GM23338 (cell line): ENCODE data around the gene ANKRD53. TPM values are rescaled to one million over a fixed set of nuclear protein-coding genes. Genes with fewer than 3 reads are reported as not detected.

Experiments used
- ATAC-seq: fragments of 200-7000 bp; cut with Tn5 transposase; 3 replicates; pipeline ENCODE4 v1.9.1; 2020
- DNase-seq: peaks from one replicate; pipeline ENCODE4 v3.0.0-alpha.2; 2015; ENCODE audit warnings: low spot score
- H2AFZ ChIP-seq: fragments of 200-600 bp; sonication (generic); 2 replicates; pipeline ENCODE4 v1.8.0; 2016; ENCODE audit warnings: antibody characterized with exemption, mild to moderate bottlenecking, moderate library complexity
- H3F3A ChIP-seq: fragments of 200-600 bp; sonication (generic); replicated peaks from 2 replicates; pipeline ENCODE4 v1.8.0; 2017; ENCODE audit warnings: antibody characterized with exemption, mixed run types, low read depth
- H3K27ac ChIP-seq: fragments of 200-600 bp; sonication (generic); 2 replicates; pipeline ENCODE4 v1.6.1; 2016; ENCODE audit warnings: low read depth
- H3K27me3 ChIP-seq: fragments of 200-600 bp; sonication (generic); 2 replicates; pipeline ENCODE4 v1.8.0; 2016; ENCODE audit warnings: mild to moderate bottlenecking, mixed run types, moderate library complexity; ENCODE audit not compliant: insufficient read depth
- H3K36me3 ChIP-seq: fragments of 200-600 bp; sonication (generic); 2 replicates; pipeline ENCODE4 v1.8.0; 2016; ENCODE audit warnings: mild to moderate bottlenecking; ENCODE audit not compliant: insufficient read depth
- H3K4me1 ChIP-seq: fragments of 200-600 bp; sonication (generic); 2 replicates; pipeline ENCODE4 v1.8.0; 2016; ENCODE audit warnings: mild to moderate bottlenecking, moderate library complexity; ENCODE audit not compliant: insufficient read depth
- H3K4me2 ChIP-seq: fragments of 200-600 bp; sonication (generic); 2 replicates; pipeline ENCODE4 v1.7.1; 2017; ENCODE audit warnings: mixed run types
- H3K4me3 ChIP-seq: fragments of 200-600 bp; sonication (generic); 2 replicates; pipeline ENCODE4 v1.6.1; 2016; ENCODE audit warnings: mixed run types
- H3K79me2 ChIP-seq: fragments of 200-600 bp; sonication (generic); replicated peaks from 2 replicates; pipeline ENCODE4 v1.8.0; 2017; ENCODE audit warnings: mild to moderate bottlenecking; ENCODE audit not compliant: insufficient read depth
- H3K9me2 ChIP-seq: fragments of 200-600 bp; sonication (generic); 2 replicates; pipeline ENCODE4 v1.8.0; 2017; ENCODE audit not compliant: insufficient read depth
- H4K20me1 ChIP-seq: fragments of 200-600 bp; sonication (generic); replicated peaks from 2 replicates; pipeline ENCODE4 v1.8.0; 2017; ENCODE audit warnings: mild to moderate bottlenecking; ENCODE audit not compliant: insufficient read depth
- H3K27ac Mint-ChIP-seq: 2 replicates; pipeline ENCODE4 v1.8.0; 2020; ENCODE audit warnings: inconsistent platforms, mild to moderate bottlenecking, moderate library complexity, mixed read lengths
- H3K27me3 Mint-ChIP-seq: 3 replicates; pipeline ENCODE4 v1.8.0; 2022; ENCODE audit warnings: low read depth, mild to moderate bottlenecking, moderate library complexity, mixed read lengths, inconsistent platforms; ENCODE audit not compliant: insufficient read depth, poor library complexity
- H3K36me3 Mint-ChIP-seq: 3 replicates; pipeline ENCODE4 v1.8.0; 2021; ENCODE audit warnings: low read depth, mild to moderate bottlenecking, inconsistent platforms, moderate library complexity, mixed read lengths
- H3K4me1 Mint-ChIP-seq: 3 replicates; pipeline ENCODE4 v1.8.0; 2020; ENCODE audit warnings: mild to moderate bottlenecking, inconsistent platforms, mixed read lengths
- H3K4me3 Mint-ChIP-seq: 3 replicates; pipeline ENCODE4 v1.8.0; 2021; ENCODE audit warnings: moderate library complexity, mild to moderate bottlenecking, inconsistent platforms, mixed read lengths
- H3K9me3 Mint-ChIP-seq: 3 replicates; pipeline ENCODE4 v1.8.0; 2020; ENCODE audit warnings: moderate library complexity, mild to moderate bottlenecking, inconsistent platforms, mixed read lengths
- CREB1 ChIP-seq: fragments of 250-450 bp; sonication (Bioruptor Pico); IDR thresholded peaks from 2 replicates; pipeline ENCODE4 v1.5.0; 2020; ENCODE audit warnings: low read depth, mild to moderate bottlenecking, moderate library complexity
- CTCF ChIP-seq, 2 experiments: fragments of 200-600 bp in 1 of 2; sonication (generic) in 1 of 2; conservative IDR thresholded peaks; 2 replicates each; pipeline versions ENCODE4 v1.5.1 to v1.6.1; 2016 to 2017; ENCODE audit warnings: antibody characterized with exemption in 2 of 2, low read depth in 2 of 2, mild to moderate bottlenecking in 2 of 2, moderate library complexity in 1 of 2
- ETS1 ChIP-seq: IDR thresholded peaks from 2 replicates; pipeline ENCODE4 v1.6.1; 2016; ENCODE audit warnings: antibody characterized with exemption
- EZH2 ChIP-seq: fragments of 200-600 bp; sonication (generic); IDR thresholded peaks from one replicate; pipeline ENCODE4 v1.8.0; 2017; ENCODE audit warnings: antibody characterized with exemption, mild to moderate bottlenecking, low read depth; ENCODE audit not compliant: unreplicated experiment
- EZH2phosphoT487 ChIP-seq: fragments of 200-600 bp; sonication (generic); IDR thresholded peaks from one replicate; pipeline ENCODE4 v1.8.1; 2018; ENCODE audit warnings: antibody characterized with exemption; ENCODE audit not compliant: unreplicated experiment
- JUNB ChIP-seq: IDR thresholded peaks from one replicate; pipeline ENCODE4 v1.6.1; 2016; ENCODE audit warnings: antibody characterized with exemption; ENCODE audit not compliant: unreplicated experiment
- NANOG ChIP-seq: IDR thresholded peaks from 2 replicates; pipeline ENCODE4 v1.6.1; 2016; ENCODE audit warnings: antibody characterized with exemption, borderline replicate concordance
- STAT1 ChIP-seq: IDR thresholded peaks from one replicate; pipeline ENCODE4 v1.6.1; 2016; ENCODE audit warnings: antibody characterized with exemption; ENCODE audit not compliant: unreplicated experiment
- ZNF114 ChIP-seq: fragments of 250-450 bp; sonication (Bioruptor Pico); IDR thresholded peaks from 2 replicates; pipeline ENCODE4 v1.5.0; 2020; ENCODE audit warnings: mild to moderate bottlenecking, moderate library complexity
- ZNF331 ChIP-seq: fragments of 250-450 bp; sonication (Bioruptor Pico); IDR thresholded peaks from 2 replicates; pipeline ENCODE4 v1.5.0; 2020; ENCODE audit warnings: low read depth, mild to moderate bottlenecking, moderate library complexity
- ZNF462 ChIP-seq: fragments of 250-450 bp; sonication (Bioruptor Pico); IDR thresholded peaks from 2 replicates; pipeline ENCODE4 v1.5.0; 2020; ENCODE audit warnings: mild to moderate bottlenecking, moderate library complexity
- polyA plus RNA-seq: library from polyadenylated mRNA; unstranded; fragments of >200 nt; fragmentation: Nextera tagmentation; extraction: Ambion mirVana; gene quantifications from 2 replicates; pipeline ENCODE4 v1.2.1, GENCODE V29; 2016
- total RNA-seq: library from RNA; depleted of rRNA; stranded (reverse); fragments of >200 nt; shearing (Covaris generic); gene quantifications from 2 replicates; pipeline ENCODE4 v1.2.3, GENCODE V29; 2014

ANKRD53 gene
- total and polyA plus RNA-seq, 2 experiments from 2014 or later, result 0.32 to 0.73 TPM

GRCh38 chr2:71001981-71002570 lies 23.6 kb downstream of the ANKRD53 start (continued):
- TF ChIP-seq JUNB, result no peak
- no peak for TF ChIP-seq CTCF (conservative IDR thresholded peaks at IDR 0.05; ENCODE audit: low read depth in 2 of 2)

DNA sequence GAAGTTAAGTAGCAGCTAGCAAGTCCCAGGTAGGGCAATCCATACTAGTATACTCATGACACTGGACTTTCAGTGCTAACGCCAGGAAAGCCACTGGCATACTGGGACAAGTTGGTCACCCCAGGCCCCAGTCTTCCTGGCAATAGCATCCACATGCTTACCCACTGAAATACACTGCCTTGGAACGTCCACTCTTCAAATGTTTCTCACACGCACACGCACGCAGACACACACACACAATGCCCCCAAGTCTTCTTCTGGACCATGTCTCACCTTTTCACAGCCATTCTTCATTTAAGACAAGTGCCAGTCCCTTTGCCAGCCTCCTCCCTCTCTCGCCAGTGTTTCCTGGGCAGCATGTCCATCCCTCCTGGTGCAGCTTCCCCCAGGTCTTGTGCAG lies 25.0 kb downstream of the ANKRD53 start:
- ATAC-seq (no peak), DNase-seq (no peak)
- Histone ChIP-seq H3K4me2 (no peak overlapping the region), H2AFZ (no peak overlapping the region), H4K20me1 (no peaks in the 10 kb centered on the region), H3K4me3 (no peak overlapping the region), H3K9me2 (peaks cover 7% of the 10 kb centered on the region; the same call in 1 of the 2 replicates), H3K4me1 (peaks cover 8% of the 10 kb centered on the region; the same call in 1 of the 2 replicates), H3K79me2 (no peaks in the 10 kb centered on the region), H3K27ac (no peak overlapping the region), H3F3A (no peaks in the 10 kb centered on the region), H3K36me3 (no peaks in the 10 kb centered on the region), H3K27me3 (peaks cover 6% of the 10 kb centered on the region; the same call in 1 of the 2 replicates)
- no peaks in the 10 kb centered on the region for H3K36me3 Mint-ChIP-seq
- no peak overlapping the region for H3K27ac Mint-ChIP-seq
- peaks cover 15% of the 10 kb centered on the region for H3K4me1 Mint-ChIP-seq
- no peaks in the 10 kb centered on the region for H3K9me3 Mint-ChIP-seq
- no peak overlapping the region for H3K4me3 Mint-ChIP-seq
- peaks cover 35% of the 10 kb centered on the region for H3K27me3 Mint-ChIP-seq
- TF ChIP-seq CREB1 (CRISPR knock-in tag) (no peak), EZH2 (no peak), CTCF (conservative IDR thresholded peaks at IDR 0.05; ENCODE audit: low read depth in 2 of 2) (no peak), JUNB (no peak), ZNF331 (CRISPR knock-in tag) (no peak), ZNF114 (CRISPR knock-in tag) (no peak), EZH2phosphoT487 (no peak), ZNF462 (CRISPR knock-in tag) (no peak), ETS1 (no peak), STAT1 (no peak), NANOG (no peak)
